ENCODE results near the gene GRID2. TPM values are rescaled to one million over a fixed set of nuclear protein-coding genes. Genes with fewer than 3 reads are reported as not detected.

The GRID2 gene
- total RNA-seq: not detected in 2 replicates

DNA sequence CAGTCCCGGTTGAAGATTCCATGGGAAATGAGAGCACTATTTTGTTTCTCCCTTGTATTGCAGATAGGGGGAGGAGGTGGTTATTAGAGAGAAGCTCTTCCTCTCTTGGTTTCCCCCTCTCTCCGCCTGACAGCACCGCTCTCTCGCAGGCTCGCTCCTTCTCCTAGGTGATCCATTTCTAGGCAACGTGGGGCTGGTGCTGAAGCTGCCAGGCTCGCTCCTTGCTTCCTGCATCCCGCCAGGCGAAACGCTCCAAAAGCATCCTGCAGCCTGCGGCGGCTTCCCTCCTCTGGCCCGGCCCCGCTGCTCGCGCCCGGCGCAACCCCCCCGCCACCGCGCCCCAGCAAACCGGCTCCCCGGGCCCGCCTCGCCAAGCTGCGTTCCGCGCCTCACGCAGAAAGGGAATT lies at the start of gene GRID2:
Gene GRID2 (plus strand): TSS at position 346 of the 407 bp plus-strand sequence.

Measured in airway epithelial cell (primary cell).